Measurements from ENCODE around the gene CDC6.

The CDC6 gene

DNA sequence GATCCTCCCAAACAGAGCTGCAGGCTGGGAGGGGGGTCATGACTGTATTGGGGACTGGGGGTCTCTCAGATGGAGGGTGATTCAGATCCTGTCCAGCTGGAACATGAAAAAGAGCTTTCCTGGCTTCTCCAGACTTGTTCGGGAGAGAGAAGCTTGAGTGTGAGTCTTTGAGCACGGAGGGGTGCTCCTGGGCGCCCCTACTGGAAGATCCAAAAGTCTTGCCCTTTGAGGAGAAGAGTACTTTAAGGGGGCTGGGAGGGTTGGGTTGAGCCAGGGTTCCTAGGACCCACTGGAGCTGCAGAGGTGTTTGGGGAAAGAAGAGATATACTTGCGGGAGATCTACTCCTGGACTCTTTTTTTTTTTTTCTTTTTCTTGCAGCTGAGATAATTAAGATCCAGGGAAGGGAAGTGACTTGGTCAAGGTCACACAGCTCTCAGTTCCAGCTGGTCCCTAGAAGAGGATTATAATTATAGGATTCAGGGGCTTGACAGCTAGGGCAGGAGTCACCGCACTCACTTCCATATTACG is 29.7 kb downstream of the CDC6 start:
- peak overlapping the region; percentile 67 for H3K27ac ChIP-seq (ENCODE audit: insufficient read depth, low read depth, low read length, poor library complexity, severe bottlenecking)
- H3K36me3 ChIP-seq (ENCODE audit: control insufficient read depth, insufficient read depth, low read length): no peaks in the 10 kb centered on the region
- peak overlapping the region; percentile 89 for H3K4me3 ChIP-seq (ENCODE audit: insufficient read depth, low read depth, low read length)
- H3K4me1 ChIP-seq (ENCODE audit: control insufficient read depth, insufficient read depth, low read length): peaks cover 70% of the 10 kb centered on the region
- peaks cover 37% of the 10 kb centered on the region for H3K27me3 ChIP-seq (ENCODE audit: control insufficient read depth, insufficient read depth, low read length, poor library complexity, severe bottlenecking)
- no peaks in the 10 kb centered on the region for H3K9me3 ChIP-seq (ENCODE audit: control insufficient read depth, low read length)
- 8 to 15% methylated on average over 6 of the region's 6 CpGs for WGBS, 2 experiments

DNA sequence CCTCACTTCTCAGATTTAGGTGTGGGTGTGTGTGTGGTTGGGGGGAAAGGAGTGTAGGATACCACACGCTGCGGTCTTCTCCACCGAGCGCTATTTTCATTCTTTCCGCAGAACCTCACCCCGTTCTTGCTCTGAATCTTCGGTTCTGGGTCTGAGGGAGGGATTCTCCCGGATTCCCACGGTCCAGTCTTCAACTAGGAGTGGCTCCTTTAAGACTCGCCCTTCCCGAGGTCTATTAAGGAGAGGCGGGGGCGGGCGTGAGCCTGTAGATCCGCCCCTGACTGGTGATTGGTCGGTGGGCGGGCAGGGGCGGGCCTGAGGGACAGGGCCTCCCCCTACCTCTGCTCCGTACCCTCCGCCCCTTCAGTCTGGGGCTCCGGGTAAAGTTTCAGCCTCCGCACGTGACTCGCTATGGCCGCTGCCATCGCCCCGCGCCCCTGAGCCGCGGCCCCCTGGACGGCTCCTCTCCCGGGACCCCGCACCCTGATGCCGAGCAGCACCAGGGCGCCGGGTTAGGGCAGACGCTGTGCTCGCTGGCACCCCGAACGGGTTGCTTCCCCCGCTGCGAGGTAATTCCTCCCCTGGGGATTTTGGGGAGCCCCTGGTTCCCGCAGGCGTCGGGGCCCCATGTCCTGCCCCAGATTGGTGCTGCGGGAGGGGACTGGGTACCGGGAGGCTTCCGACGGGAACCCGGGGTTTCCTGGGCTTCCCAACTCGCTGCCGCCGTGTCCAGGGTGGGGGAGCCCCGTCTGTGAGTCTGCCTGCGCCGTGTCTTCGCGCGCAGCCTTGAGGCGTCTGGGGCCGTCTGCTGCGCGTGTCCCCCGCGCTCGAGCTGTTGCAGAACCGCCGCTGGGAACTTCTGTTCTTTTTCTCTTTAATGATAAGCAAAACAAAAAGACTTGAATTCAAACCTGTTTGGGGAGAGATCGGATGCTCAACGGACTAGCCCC is 30.5 kb downstream of the CDC6 start:
- H3K36me3 ChIP-seq (ENCODE audit: control insufficient read depth, insufficient read depth, low read length): no peaks in the 10 kb centered on the region
- H3K4me1 ChIP-seq (ENCODE audit: control insufficient read depth, insufficient read depth, low read length): peaks cover 64% of the 10 kb centered on the region
- H3K9me3 ChIP-seq (ENCODE audit: control insufficient read depth, low read length): no peaks in the 10 kb centered on the region
- 0 to 1% methylated on average over 70 of the region's 70 CpGs for WGBS, 2 experiments
- H3K4me3 ChIP-seq (ENCODE audit: insufficient read depth, low read depth, low read length): peak overlapping the region; percentile 89
- peaks cover 37% of the 10 kb centered on the region for H3K27me3 ChIP-seq (ENCODE audit: control insufficient read depth, insufficient read depth, low read length, poor library complexity, severe bottlenecking)
- no peak overlapping the region for H3K27ac ChIP-seq (ENCODE audit: insufficient read depth, low read depth, low read length, poor library complexity, severe bottlenecking)

DNA sequence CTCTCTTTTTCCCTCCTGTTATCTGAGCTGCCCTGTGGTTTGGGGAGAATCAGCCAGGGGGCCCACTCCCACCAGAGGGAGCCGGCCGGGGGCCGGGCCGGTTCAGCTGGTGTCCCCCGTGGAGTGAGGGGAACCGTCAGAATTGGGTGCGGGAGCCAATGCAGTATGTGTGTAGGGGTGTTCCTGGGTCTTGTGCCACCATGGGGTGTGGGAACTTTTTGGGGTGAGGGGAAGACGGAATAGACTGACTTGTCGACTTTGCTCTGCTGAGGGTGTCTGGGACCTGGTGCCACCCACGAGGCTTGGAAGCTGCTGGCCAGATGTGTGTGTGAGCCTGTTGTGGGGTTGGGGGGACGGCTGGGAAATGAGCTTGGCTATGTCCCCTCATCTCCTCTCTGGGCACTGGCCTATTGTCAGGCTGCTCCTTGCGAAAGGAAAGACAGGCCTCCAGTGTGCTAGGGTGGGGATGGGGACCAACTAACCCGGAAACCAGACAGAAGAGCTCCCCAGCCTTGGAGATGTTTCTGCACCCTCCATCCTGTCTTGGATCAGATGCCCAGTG is 31.2 kb downstream of the CDC6 start:
- H3K4me1 ChIP-seq (ENCODE audit: control insufficient read depth, insufficient read depth, low read length): peaks cover 60% of the 10 kb centered on the region
- H3K9me3 ChIP-seq (ENCODE audit: control insufficient read depth, low read length): no peaks in the 10 kb centered on the region
- 21 to 25% methylated on average over 13 of the region's 13 CpGs for WGBS, 2 experiments
- peak overlapping the region; percentile 89 for H3K4me3 ChIP-seq (ENCODE audit: insufficient read depth, low read depth, low read length)
- H3K27me3 ChIP-seq (ENCODE audit: control insufficient read depth, insufficient read depth, low read length, poor library complexity, severe bottlenecking): peaks cover 37% of the 10 kb centered on the region
- H3K36me3 ChIP-seq (ENCODE audit: control insufficient read depth, insufficient read depth, low read length): no peaks in the 10 kb centered on the region
- no peak overlapping the region for H3K27ac ChIP-seq (ENCODE audit: insufficient read depth, low read depth, low read length, poor library complexity, severe bottlenecking)

DNA sequence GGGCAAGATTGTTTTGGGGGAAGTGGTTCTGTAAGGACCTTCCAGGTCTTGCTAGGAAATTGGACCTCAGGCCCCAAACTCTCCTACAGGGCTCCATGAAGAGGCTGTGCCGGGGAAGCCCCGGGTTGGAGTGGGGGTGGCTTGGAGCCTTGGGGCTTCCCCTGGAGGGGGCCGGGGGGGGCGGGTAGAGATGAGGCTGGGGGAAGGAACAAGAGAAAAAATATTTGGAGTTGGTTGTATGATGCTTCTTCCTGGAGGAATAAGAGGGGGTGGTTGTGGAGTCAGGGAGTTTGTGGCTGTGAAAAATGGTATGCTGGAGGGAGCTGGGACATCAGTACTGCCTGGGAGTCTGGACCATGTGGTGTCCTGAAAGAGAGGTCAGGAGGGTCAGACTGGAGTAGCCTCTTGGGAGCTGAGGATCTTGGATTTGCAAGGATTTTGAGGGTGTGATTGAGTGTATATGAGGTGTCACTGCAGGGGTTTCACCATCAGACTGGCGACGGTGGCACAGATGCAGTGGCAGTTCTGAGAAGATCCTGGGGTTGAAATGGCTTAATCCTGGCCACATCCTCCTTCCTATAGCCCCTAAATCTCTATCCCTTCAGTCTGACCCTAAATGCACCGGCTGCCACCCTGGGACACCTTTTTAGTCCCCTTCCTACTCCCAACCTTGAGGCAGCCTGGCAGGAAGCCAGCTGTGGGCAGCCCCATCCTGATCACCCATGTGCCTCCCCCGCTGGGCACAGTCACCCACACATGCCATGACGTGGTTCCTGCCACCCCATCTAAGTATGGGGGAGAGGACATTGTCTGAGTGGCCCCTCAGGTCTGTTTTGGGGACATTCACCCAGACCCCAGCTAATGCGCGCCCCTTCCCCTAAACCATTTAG is 32.2 kb downstream of the CDC6 start:
- Histone ChIP-seq H3K4me3 (ENCODE audit: insufficient read depth, low read depth, low read length) (no peak overlapping the region), H3K27me3 (ENCODE audit: control insufficient read depth, insufficient read depth, low read length, poor library complexity, severe bottlenecking) (peaks cover 37% of the 10 kb centered on the region), H3K36me3 (ENCODE audit: control insufficient read depth, insufficient read depth, low read length) (no peaks in the 10 kb centered on the region), H3K4me1 (ENCODE audit: control insufficient read depth, insufficient read depth, low read length) (peaks cover 52% of the 10 kb centered on the region), H3K9me3 (ENCODE audit: control insufficient read depth, low read length) (no peaks in the 10 kb centered on the region), H3K27ac (ENCODE audit: insufficient read depth, low read depth, low read length, poor library complexity, severe bottlenecking) (no peak overlapping the region)
- 84 to 90% methylated on average over 11 of the region's 11 CpGs for WGBS, 2 experiments

DNA sequence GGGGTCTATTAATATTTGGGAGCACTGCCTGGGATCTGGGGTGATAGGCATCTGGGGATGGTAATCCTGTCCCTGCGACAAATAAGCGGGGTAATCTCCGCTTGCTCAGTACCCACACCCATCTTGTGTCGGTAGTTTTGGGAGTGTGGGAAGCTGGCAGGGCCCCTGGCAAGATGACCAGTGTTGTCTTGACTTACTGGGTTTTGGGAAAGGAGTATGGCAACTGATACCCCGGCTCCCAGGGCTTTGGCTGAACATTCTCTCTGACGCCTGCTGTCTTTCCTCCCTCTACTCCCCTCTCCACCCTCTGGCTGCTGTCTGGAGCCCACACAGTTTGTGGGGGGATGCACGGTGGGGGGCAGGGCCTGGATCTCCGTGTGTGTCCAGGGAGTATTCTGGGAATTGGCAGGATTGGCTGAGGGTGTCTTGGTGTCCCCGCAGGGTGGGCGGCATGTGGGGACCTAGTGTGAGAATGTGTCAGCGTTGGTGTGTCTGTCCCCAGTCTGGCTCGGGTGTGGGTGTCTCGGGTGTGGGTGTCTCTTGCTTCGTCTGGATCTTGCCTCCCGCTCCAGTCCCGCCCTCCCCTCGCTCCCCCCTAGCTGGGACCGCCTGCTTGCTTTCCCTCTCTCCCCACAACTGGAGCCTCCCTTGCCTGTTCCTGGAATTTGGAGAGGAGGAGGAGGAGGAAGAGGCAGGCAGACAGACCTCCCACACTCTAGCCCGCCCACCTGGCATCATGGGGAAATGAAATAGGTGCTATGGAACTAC is 33.3 kb downstream of the CDC6 start:
- Histone ChIP-seq H3K27me3 (ENCODE audit: control insufficient read depth, insufficient read depth, low read length, poor library complexity, severe bottlenecking) (peaks cover 31% of the 10 kb centered on the region), H3K4me1 (ENCODE audit: control insufficient read depth, insufficient read depth, low read length) (peaks cover 44% of the 10 kb centered on the region), H3K36me3 (ENCODE audit: control insufficient read depth, insufficient read depth, low read length) (no peaks in the 10 kb centered on the region), H3K9me3 (ENCODE audit: control insufficient read depth, low read length) (no peaks in the 10 kb centered on the region), H3K27ac (ENCODE audit: insufficient read depth, low read depth, low read length, poor library complexity, severe bottlenecking) (no peak overlapping the region), H3K4me3 (ENCODE audit: insufficient read depth, low read depth, low read length) (no peak overlapping the region)
- WGBS, 2 experiments: 61 to 62% methylated on average over 15 to 19 of the region's 19 CpGs

DNA sequence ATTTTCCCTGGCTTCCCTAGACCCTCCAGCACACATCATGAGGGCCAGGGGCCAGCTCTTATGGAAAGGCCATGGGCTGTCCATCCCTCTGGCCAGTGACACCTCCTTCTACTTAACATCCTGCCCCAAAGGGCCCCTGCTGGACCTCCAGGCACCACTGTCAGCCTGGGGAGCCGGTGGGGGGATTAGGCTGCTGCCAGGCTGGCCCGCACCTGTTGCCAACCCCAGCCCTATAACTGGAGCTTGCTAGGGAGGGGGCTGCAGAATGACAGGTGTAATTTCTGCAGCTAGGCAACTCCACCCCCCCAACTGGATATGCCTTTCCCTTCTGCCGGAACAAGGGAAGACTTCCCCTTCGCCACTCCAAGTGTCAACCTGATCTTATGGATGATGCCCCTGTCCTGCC is 33.8 kb downstream of the CDC6 start:
- Histone ChIP-seq H3K36me3 (ENCODE audit: control insufficient read depth, insufficient read depth, low read length) (no peaks in the 10 kb centered on the region), H3K27me3 (ENCODE audit: control insufficient read depth, insufficient read depth, low read length, poor library complexity, severe bottlenecking) (peaks cover 25% of the 10 kb centered on the region), H3K4me1 (ENCODE audit: control insufficient read depth, insufficient read depth, low read length) (peaks cover 38% of the 10 kb centered on the region), H3K4me3 (ENCODE audit: insufficient read depth, low read depth, low read length) (no peak overlapping the region), H3K9me3 (ENCODE audit: control insufficient read depth, low read length) (no peaks in the 10 kb centered on the region), H3K27ac (ENCODE audit: insufficient read depth, low read depth, low read length, poor library complexity, severe bottlenecking) (no peak overlapping the region)
- WGBS, 2 experiments: 80 to 83% methylated on average over 4 of the region's 4 CpGs

DNA sequence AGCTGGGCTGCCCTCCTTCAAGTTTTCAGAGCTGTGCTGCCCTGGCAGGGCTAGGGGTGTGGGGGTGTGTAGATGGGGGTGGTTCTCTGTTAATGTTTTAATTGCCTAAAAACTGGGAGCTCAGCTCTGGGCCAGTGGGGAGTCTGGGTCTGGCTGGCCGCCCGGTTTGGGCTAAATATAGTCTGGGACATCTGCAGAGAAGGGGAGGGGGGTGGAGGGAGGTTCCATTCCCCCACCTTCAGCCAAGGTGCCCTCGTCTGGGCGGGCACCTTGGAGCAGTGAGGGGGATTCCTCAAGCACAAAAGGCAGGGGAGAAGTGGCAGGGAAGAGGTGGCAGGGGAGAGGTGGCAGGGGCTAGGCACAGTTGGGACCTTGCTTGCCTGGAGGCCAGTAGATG is 34.3 kb downstream of the CDC6 start:
- no peaks in the 10 kb centered on the region for H3K9me3 ChIP-seq (ENCODE audit: control insufficient read depth, low read length)
- WGBS, 2 experiments: 65 to 75% methylated on average over 4 of the region's 4 CpGs
- H3K4me1 ChIP-seq (ENCODE audit: control insufficient read depth, insufficient read depth, low read length): peaks cover 34% of the 10 kb centered on the region
- H3K27me3 ChIP-seq (ENCODE audit: control insufficient read depth, insufficient read depth, low read length, poor library complexity, severe bottlenecking): peaks cover 20% of the 10 kb centered on the region
- H3K27ac ChIP-seq (ENCODE audit: insufficient read depth, low read depth, low read length, poor library complexity, severe bottlenecking): no peak overlapping the region
- H3K4me3 ChIP-seq (ENCODE audit: insufficient read depth, low read depth, low read length): no peak overlapping the region
- no peaks in the 10 kb centered on the region for H3K36me3 ChIP-seq (ENCODE audit: control insufficient read depth, insufficient read depth, low read length)

DNA sequence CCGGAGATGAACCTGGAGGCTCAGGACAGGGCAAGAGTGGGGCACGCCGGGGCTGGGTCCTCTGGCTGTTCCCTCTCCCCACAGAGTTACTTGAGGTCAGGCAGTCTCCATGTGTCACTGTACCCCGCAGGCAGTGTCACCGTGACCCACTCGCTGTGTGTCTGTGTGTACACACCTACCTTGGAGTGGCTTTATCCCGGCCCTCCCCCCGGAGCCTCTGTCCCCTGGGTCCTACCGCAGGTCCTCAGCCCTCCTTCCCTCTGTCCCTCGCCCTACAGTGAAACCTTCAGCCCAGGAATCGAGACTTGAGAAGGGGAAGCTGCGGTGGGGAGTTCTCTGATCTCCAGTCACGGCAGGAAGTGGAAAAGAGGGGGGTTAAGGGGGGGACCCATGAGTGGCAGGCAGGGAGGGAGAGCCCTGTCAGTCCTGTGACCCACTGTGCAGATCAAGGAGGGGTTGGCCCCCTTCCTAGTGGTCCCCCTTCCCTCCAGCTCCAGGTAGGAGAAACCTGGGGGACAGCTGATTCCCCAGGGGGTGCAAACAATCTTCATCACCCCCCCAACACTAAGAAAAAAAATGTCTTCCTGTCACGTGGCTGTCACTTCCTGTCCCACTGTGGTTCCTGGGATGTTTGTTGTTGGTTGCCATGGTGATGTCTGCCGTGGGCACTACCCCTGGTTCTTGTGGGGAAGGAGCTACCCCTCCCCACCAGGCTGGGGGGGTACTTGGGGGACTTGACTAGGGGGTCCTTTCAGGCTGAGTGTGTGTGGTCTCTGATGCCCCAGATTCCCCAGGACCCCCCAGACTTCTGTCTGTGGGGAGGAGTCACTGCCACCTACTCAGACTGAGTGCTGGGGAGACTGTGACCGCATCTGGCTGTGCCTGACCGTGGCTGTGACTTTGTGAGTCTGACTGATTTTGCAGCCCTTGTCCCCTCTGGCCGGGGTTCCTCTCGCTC is 35.0 kb downstream of the CDC6 start:
- H3K4me1 ChIP-seq (ENCODE audit: control insufficient read depth, insufficient read depth, low read length): peaks cover 31% of the 10 kb centered on the region
- peaks cover 14% of the 10 kb centered on the region for H3K27me3 ChIP-seq (ENCODE audit: control insufficient read depth, insufficient read depth, low read length, poor library complexity, severe bottlenecking)
- peak overlapping the region; percentile 47 for H3K27ac ChIP-seq (ENCODE audit: insufficient read depth, low read depth, low read length, poor library complexity, severe bottlenecking)
- H3K4me3 ChIP-seq (ENCODE audit: insufficient read depth, low read depth, low read length): no peak overlapping the region
- no peaks in the 10 kb centered on the region for H3K9me3 ChIP-seq (ENCODE audit: control insufficient read depth, low read length)
- whole genome bisulfite sequencing, 2 experiments: 66 to 69% methylated on average over 19 of the region's 19 CpGs
- H3K36me3 ChIP-seq (ENCODE audit: control insufficient read depth, insufficient read depth, low read length): no peaks in the 10 kb centered on the region

Measured in ectodermal cell (in vitro differentiated cells).